IMR-90 (cell line): ENCODE data around the gene TOMM7. TPM values are rescaled to one million over a fixed set of nuclear protein-coding genes. Genes with fewer than 3 reads are reported as not detected.

ENCODE experiments used
- ATAC-seq: fragments of 200-7000 bp; cut with Tn5 transposase; 2 replicates; pipeline ENCODE4 v1.9.1; 2020; ENCODE audit warnings: low read depth, mild to moderate bottlenecking, moderate library complexity
- BruUV-seq: library from RNA; stranded (reverse); fragments of 400-500 nt; replicated peaks from 2 replicates; lab custom pipeline; 2021; lab: Mats Ljungman, UMichigan
- CTCF ChIA-PET: fragments of 300-600 bp; formaldehyde crosslinking; extraction: SDS; loops from one replicate; lab custom pipeline; 2021; ENCODE audit warnings: antibody characterized with exemption; lab: Yijun Ruan, JAX
- POLR2A ChIA-PET: fragments of 300-600 bp; sonication (Branson Sonifier 250); formaldehyde crosslinking; loops from one replicate; lab custom pipeline; 2022; ENCODE audit warnings: antibody characterized with exemption; ENCODE audit not compliant: unreplicated experiment; lab: Charles Lee
- DNase-seq: peaks from one replicate; pipeline ENCODE4 v3.0.0; 2013
- H2AFZ ChIP-seq: replicated peaks from 2 replicates; pipeline ENCODE3; 2013; ENCODE audit warnings: low read length, mild to moderate bottlenecking; ENCODE audit not compliant: poor library complexity
- H2AK5ac ChIP-seq: 2 replicates; pipeline ENCODE4 v1.6.1; 2013; ENCODE audit warnings: low read depth, low read length, inconsistent platforms
- H2AK9ac ChIP-seq: replicated peaks from 2 replicates; pipeline ENCODE3; 2013; ENCODE audit warnings: mild to moderate bottlenecking, low read depth, low read length, moderate library complexity; ENCODE audit not compliant: poor library complexity
- H2BK120ac ChIP-seq: 2 replicates; pipeline ENCODE4 v1.6.1; 2013; ENCODE audit warnings: low read depth, low read length, inconsistent platforms
- H2BK15ac ChIP-seq: 3 replicates; pipeline ENCODE4 v1.6.1; 2013; ENCODE audit warnings: low read depth, low read length, inconsistent platforms
- H2BK20ac ChIP-seq: 2 replicates; pipeline ENCODE4 v1.6.1; 2013; ENCODE audit warnings: low read depth, mild to moderate bottlenecking, inconsistent platforms, low read length, moderate library complexity
- H2BK5ac ChIP-seq: 2 replicates; pipeline ENCODE4 v1.6.1; 2013; ENCODE audit warnings: mild to moderate bottlenecking, low read depth, low read length, inconsistent platforms; ENCODE audit not compliant: poor library complexity, severe bottlenecking
- H3K14ac ChIP-seq: replicated peaks from 2 replicates; pipeline ENCODE4 v1.6.1; 2013; ENCODE audit warnings: low read depth, low read length, inconsistent platforms
- H3K18ac ChIP-seq: 2 replicates; pipeline ENCODE4 v1.6.1; 2013; ENCODE audit warnings: low read depth, low read length, control low read depth
- H3K23ac ChIP-seq: 2 replicates; pipeline ENCODE4 v1.6.1; 2013; ENCODE audit warnings: low read depth, low read length, inconsistent platforms
- H3K27ac ChIP-seq: 2 replicates; pipeline ENCODE4 v1.5.1; 2013; ENCODE audit warnings: mild to moderate bottlenecking, control low read depth, low read length; ENCODE audit not compliant: insufficient read depth
- H3K27me3 ChIP-seq: 2 replicates; pipeline ENCODE4 v1.6.1; 2013; ENCODE audit warnings: low read length; ENCODE audit not compliant: control insufficient read depth, insufficient read depth
- H3K36me3 ChIP-seq: 2 replicates; pipeline ENCODE4 v1.6.1; 2013; ENCODE audit warnings: low read length, mixed read lengths; ENCODE audit not compliant: control insufficient read depth, insufficient read depth
- H3K4ac ChIP-seq: 2 replicates; pipeline ENCODE4 v1.6.1; 2013; ENCODE audit warnings: low read depth, low read length, inconsistent platforms
- H3K4me1 ChIP-seq: 2 replicates; pipeline ENCODE4 v1.6.1; 2013; ENCODE audit warnings: low read length, mixed read lengths; ENCODE audit not compliant: control insufficient read depth, insufficient read depth
- H3K4me2 ChIP-seq: 2 replicates; pipeline ENCODE4 v1.6.1; 2013; ENCODE audit warnings: low read depth, mild to moderate bottlenecking, control low read depth, low read length, moderate library complexity
- H3K4me3 ChIP-seq: 2 replicates; pipeline ENCODE4 v1.5.1; 2013; ENCODE audit warnings: low read depth, mild to moderate bottlenecking, control low read depth, low read length, moderate library complexity; ENCODE audit not compliant: insufficient read depth
- H3K56ac ChIP-seq: 2 replicates; pipeline ENCODE4 v1.6.1; 2013; ENCODE audit warnings: low read length, inconsistent platforms; ENCODE audit not compliant: insufficient read depth; ENCODE audit errors: extremely low read depth
- H3K79me1 ChIP-seq, 2 experiments: 2 replicates each; pipeline ENCODE4 v1.6.1; 2013; ENCODE audit warnings: low read length in 2 of 2, inconsistent platforms in 1 of 2, low read depth in 1 of 2
- H3K9ac ChIP-seq: 2 replicates; pipeline ENCODE4 v1.6.1; 2013; ENCODE audit warnings: low read depth, low read length, control low read depth
- H3K9me1 ChIP-seq: 2 replicates; pipeline ENCODE4 v1.6.1; 2013; ENCODE audit warnings: low read length, inconsistent platforms; ENCODE audit not compliant: insufficient read depth
- H3K9me3 ChIP-seq: 2 replicates; pipeline ENCODE4 v1.6.1; 2013; ENCODE audit warnings: low read length; ENCODE audit not compliant: control insufficient read depth, insufficient read depth
- H4K20me1 ChIP-seq: 2 replicates; pipeline ENCODE4 v1.6.1; 2013; ENCODE audit warnings: low read length, inconsistent platforms; ENCODE audit not compliant: insufficient read depth
- H4K5ac ChIP-seq: 2 replicates; pipeline ENCODE4 v1.6.1; 2013; ENCODE audit warnings: mild to moderate bottlenecking, low read depth, low read length, control low read depth
- H4K8ac ChIP-seq, 2 experiments: 2 replicates each; pipeline ENCODE4 v1.6.1; 2013; ENCODE audit warnings: low read depth in 2 of 2, low read length in 2 of 2, control low read depth in 1 of 2, inconsistent platforms in 1 of 2
- H4K91ac ChIP-seq: 2 replicates; pipeline ENCODE4 v1.6.1; 2013; ENCODE audit warnings: low read depth, low read length, inconsistent platforms; ENCODE audit not compliant: insufficient read depth
- BHLHE40 ChIP-seq: fragments of 150-350 bp; IDR thresholded peaks from 2 replicates; pipeline ENCODE4 v1.6.1; 2016; ENCODE audit warnings: mild to moderate bottlenecking, low read depth, low read length
- FOS ChIP-seq: fragments of 150-350 bp; IDR thresholded peaks from 2 replicates; pipeline ENCODE4 v1.6.1; 2016; ENCODE audit warnings: low read depth, low read length
- MAZ ChIP-seq: IDR thresholded peaks from 2 replicates; pipeline ENCODE4 v1.6.1; 2012; ENCODE audit warnings: low read depth, mild to moderate bottlenecking, low read length, improper control_type of control experiment, moderate library complexity, borderline replicate concordance
- MXI1 ChIP-seq: IDR thresholded peaks from 2 replicates; pipeline ENCODE4 v1.6.1; 2012; ENCODE audit warnings: low read depth, mild to moderate bottlenecking, low read length, moderate library complexity, borderline replicate concordance
- NFE2L2 ChIP-seq: fragments of 150-350 bp; IDR thresholded peaks from 2 replicates; pipeline ENCODE4 v1.6.1; 2016; ENCODE audit warnings: low read depth, mild to moderate bottlenecking, low read length
- POLR2A ChIP-seq: IDR thresholded peaks from 2 replicates; pipeline ENCODE4 v1.6.1; 2012; ENCODE audit warnings: mild to moderate bottlenecking, low read depth, low read length
- RAD21 ChIP-seq: IDR thresholded peaks from 2 replicates; pipeline ENCODE4 v1.6.1; 2012; ENCODE audit warnings: low read length, improper control_type of control experiment
- RCOR1 ChIP-seq: IDR thresholded peaks from 2 replicates; pipeline ENCODE4 v1.6.1; 2012; ENCODE audit warnings: mild to moderate bottlenecking, low read length, improper control_type of control experiment; ENCODE audit not compliant: insufficient replicate concordance
- SMC3 ChIP-seq: fragments of 150-350 bp; IDR thresholded peaks from 2 replicates; pipeline ENCODE4 v1.6.1; 2016; ENCODE audit warnings: low read depth, mild to moderate bottlenecking, antibody characterized with exemption, low read length, moderate library complexity
- WGBS, 2 experiments: methylation state at CpG; one replicate each; pipeline versions ENCODE4 v1.1.5 to v1.1.7; 2013; ENCODE audit warnings: missing lambda C conversion rate in 2 of 2; ENCODE audit not compliant: insufficient read length in 1 of 2; ENCODE audit errors: extremely low coverage in 2 of 2; 5-methylcytosine and 5-hydroxymethylcytosine counted together
- dilution Hi-C: fragments of 300-500 bp; cut with HindIII; formaldehyde crosslinking; loops from one replicate; pipeline ENCODE4 v1.14.3; 2018; ENCODE audit warnings: low sequenced_read_pairs; ENCODE audit not compliant: unreplicated experiment
- in situ Hi-C: fragments of 300-500 bp; cut with MboI; formaldehyde crosslinking; loops from 3 replicates; pipeline ENCODE4 v1.14.3; 2019; ENCODE audit warnings: low sequenced_read_pairs, inconsistent platforms, mixed read lengths
- intact Hi-C: fragments of 100-400 bp; cut with micrococcal nuclease; formaldehyde crosslinking; loops from 2 replicates; pipeline ENCODE4 v1.10.0; 2022
- polyA plus RNA-seq, 3 experiments: library from polyadenylated mRNA; depleted of rRNA; stranded (reverse); fragments of >200 nt; gene quantifications; 2 replicates each; pipeline ENCODE4 v1.2.3, GENCODE V29; 2012; ENCODE audit warnings: low replicate concordance in 1 of 3
- total RNA-seq: library from RNA; depleted of rRNA; stranded (reverse); fragments of >200 nt; gene quantifications from 2 replicates; pipeline ENCODE4 v1.2.3, GENCODE V29; 2012
- TF ChIP-seq, protein P1 (sequence below): fragments of 150-350 bp; IDR thresholded peaks from 2 replicates; pipeline ENCODE4 v1.6.1; 2017; ENCODE audit warnings: mild to moderate bottlenecking, antibody characterized with exemption, low read length, low read depth
- TF ChIP-seq, protein P2 (sequence below): fragments of 150-350 bp; IDR thresholded peaks from 2 replicates; pipeline ENCODE4 v1.6.1; 2016; ENCODE audit warnings: low read depth, mild to moderate bottlenecking, low read length, moderate library complexity, borderline replicate concordance

The TOMM7 gene
- total and polyA plus RNA-seq, 2 of the 4 experiments (the other 2 are of a cell fraction), result 67.2 to 727 TPM

DNA sequence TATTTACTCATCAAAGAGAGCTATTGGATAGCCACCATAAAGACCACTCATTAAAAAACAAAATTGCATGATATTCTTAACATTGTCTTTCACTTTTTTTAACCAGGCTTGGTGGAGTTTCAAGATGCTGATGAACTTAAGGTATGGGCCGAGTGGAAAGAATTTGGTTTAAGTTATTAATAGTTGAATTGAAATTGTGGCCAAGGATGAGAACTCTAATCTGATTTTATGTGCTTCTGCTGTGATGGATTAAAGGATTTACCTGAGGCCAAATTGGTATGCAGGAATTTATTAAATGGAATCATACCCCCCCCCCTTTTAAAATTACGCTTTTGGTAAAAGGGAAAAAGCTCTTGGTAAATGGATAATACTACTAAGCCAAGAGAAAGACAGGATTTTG is 33.8 kb upstream of the TOMM7 start:
- peaks cover 3% of the 10 kb centered on the region; the same call in 1 of the 2 replicates for H3K36me3 ChIP-seq
- H3K14ac ChIP-seq, result 0 out of 2 replicates have a peak overlapping the region, but pooled peaks have one; percentile 10
- no peak overlapping the region for H2AK5ac ChIP-seq
- CTCF ChIA-PET, result interaction anchor here (1.6 to 1.7 kb wide), 2 partner anchors 199 to 295 kb away, joined by 6 to 7 read pairs; no protein-coding TSS in a partner anchor
- POLR2A ChIA-PET, result interaction anchor here (0.5 to 1.6 kb wide), 6 partner anchors 106 to 295 kb away, joined by 3 to 10 read pairs (median 5); partner anchors contain the start of gene IL6
- peak overlapping the region; percentile 92 for H4K91ac ChIP-seq
- peak overlapping the region; percentile 67 for H3K56ac ChIP-seq
- H3K27ac ChIP-seq, result peak overlapping the region; percentile 80; the same call in 1 of the 2 replicates
- H3K4me2 ChIP-seq, result peak overlapping the region; percentile 72
- H4K20me1 ChIP-seq, result peaks cover 7% of the 10 kb centered on the region; the same call in 1 of the 2 replicates
- peak overlapping the region; percentile 10; the same call in 1 of the 2 replicates for H3K9ac ChIP-seq
- H3K4ac ChIP-seq, result peak overlapping the region; percentile 68
- intact Hi-C loops, result loop anchor here (5.0 kb wide), 1 partner anchor 91 kb away; no protein-coding TSS in a partner anchor
- in situ Hi-C loops, result no loop called here
- peak overlapping the region; percentile 18; the same call in 1 of the 2 replicates for H2BK20ac ChIP-seq
- DNase-seq, result no peak
- 0 out of 3 replicates have a peak overlapping the region, but pooled peaks have one; percentile 3 for H2BK15ac ChIP-seq
- H2AK9ac ChIP-seq, result no peak overlapping the region
- H3K4me3 ChIP-seq, result no peak overlapping the region
- peak overlapping the region; percentile 31; the same call in 1 of the 2 replicates for H3K23ac ChIP-seq
- no peak for ATAC-seq
- peak overlapping the region; percentile 59 for H3K18ac ChIP-seq
- dilution Hi-C loops, result no loop called here
- H2BK5ac ChIP-seq, result peak overlapping the region; percentile 99
- no peak overlapping the region for H2AFZ ChIP-seq
- TF ChIP-seq, protein P1, sequence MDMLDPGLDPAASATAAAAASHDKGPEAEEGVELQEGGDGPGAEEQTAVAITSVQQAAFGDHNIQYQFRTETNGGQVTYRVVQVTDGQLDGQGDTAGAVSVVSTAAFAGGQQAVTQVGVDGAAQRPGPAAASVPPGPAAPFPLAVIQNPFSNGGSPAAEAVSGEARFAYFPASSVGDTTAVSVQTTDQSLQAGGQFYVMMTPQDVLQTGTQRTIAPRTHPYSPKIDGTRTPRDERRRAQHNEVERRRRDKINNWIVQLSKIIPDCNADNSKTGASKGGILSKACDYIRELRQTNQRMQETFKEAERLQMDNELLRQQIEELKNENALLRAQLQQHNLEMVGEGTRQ, result no peak
- TF ChIP-seq, protein P2, sequence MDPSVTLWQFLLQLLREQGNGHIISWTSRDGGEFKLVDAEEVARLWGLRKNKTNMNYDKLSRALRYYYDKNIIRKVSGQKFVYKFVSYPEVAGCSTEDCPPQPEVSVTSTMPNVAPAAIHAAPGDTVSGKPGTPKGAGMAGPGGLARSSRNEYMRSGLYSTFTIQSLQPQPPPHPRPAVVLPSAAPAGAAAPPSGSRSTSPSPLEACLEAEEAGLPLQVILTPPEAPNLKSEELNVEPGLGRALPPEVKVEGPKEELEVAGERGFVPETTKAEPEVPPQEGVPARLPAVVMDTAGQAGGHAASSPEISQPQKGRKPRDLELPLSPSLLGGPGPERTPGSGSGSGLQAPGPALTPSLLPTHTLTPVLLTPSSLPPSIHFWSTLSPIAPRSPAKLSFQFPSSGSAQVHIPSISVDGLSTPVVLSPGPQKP, result no peak
- TF ChIP-seq MXI1 (no peak), BHLHE40 (no peak), MAZ (no peak), RAD21 (no peak), FOS (no peak), NFE2L2 (no peak), POLR2A (no peak), RCOR1 (no peak), SMC3 (no peak)
- H4K5ac ChIP-seq, result peak overlapping the region; percentile 85
- H3K9me1 ChIP-seq, result peaks cover 16% of the 10 kb centered on the region
- H2BK120ac ChIP-seq, result peak overlapping the region; percentile 16
- peaks cover 18% of the 10 kb centered on the region for H3K4me1 ChIP-seq
- H3K9me3 ChIP-seq, result no peaks in the 10 kb centered on the region
- BruUV-seq, result no TSS peak
- H3K27me3 ChIP-seq, result no peaks in the 10 kb centered on the region
- WGBS, 2 experiments, result 20% methylated on average over 1 of the region's 2 CpGs; no CpG with 5 or more reads in 1 of the 2 experiments
- peaks cover 15 to 35% of the 10 kb centered on the region in 2 experiments; a peak in 3 of 4 replicates for H3K79me1 ChIP-seq
- H4K8ac ChIP-seq, result peak overlapping the region; percentile 51 to 81; a peak in 3 of 4 replicates
